Pancreas (tissue), 10 donors: ENCODE data around the gene ELP1. TPM values are rescaled to one million over a fixed set of nuclear protein-coding genes. Genes with fewer than 3 reads are reported as not detected.

Experiments
- ATAC-seq, 4 donors: fragments of 200-7000 bp; cut with Tn5 transposase; one replicate each; pipeline versions ENCODE4 v1.8.0 to v1.9.1; 2020; ENCODE audit warnings: mild to moderate bottlenecking in 4 of 4, moderate library complexity in 4 of 4
- DNase-seq, 6 donors: peaks; one replicate each; pipeline ENCODE4 v3.0.0-alpha.2; 2020
- FAIRE-seq: peaks from 2 replicates; lab custom pipeline; 2012; peaks lifted over from hg19 to GRCh38; lab: Jason Lieb, UNC
- H3K27ac ChIP-seq, 4 donors: fragments of 200-600 bp; sonication (generic); 1 replicate in 3 of 4; 2 replicates in 1 of 4; pipeline versions ENCODE4 v1.5.0 to v1.8.0; 2020
- H3K27me3 ChIP-seq, 4 donors: fragments of 200-600 bp; one replicate each; pipeline ENCODE4 v1.8.0; 2021
- H3K36me3 ChIP-seq, 3 donors: fragments of 200-600 bp; sonication (generic) in 1 of 3; one replicate each; pipeline versions ENCODE4 v1.5.0 to v1.8.0; 2020 to 2021
- H3K4me1 ChIP-seq, 3 donors: fragments of 200-600 bp; one replicate each; pipeline ENCODE4 v1.8.0; 2021
- H3K4me3 ChIP-seq, 4 donors: fragments of 200-600 bp; sonication (generic) in 2 of 4; one replicate each; pipeline versions ENCODE4 v1.5.0 to v1.8.0; 2020 to 2021
- H3K9me3 ChIP-seq, 4 donors: fragments of 200-600 bp; one replicate each; pipeline ENCODE4 v1.8.0; 2021
- WGBS, 2 donors: extraction: QIAGEN DNeasy Blood & Tissue Kit; methylation state at CpG; one replicate each; pipeline ENCODE4 v1.1.7; 2013; 5-methylcytosine and 5-hydroxymethylcytosine counted together
- intact Hi-C, 3 donors: fragments of 100-400 bp; cut with DNase I; formaldehyde crosslinking; loops; one replicate each; pipeline versions ENCODE4 v1.11.1 to v1.14.2; 2022
- polyA plus RNA-seq, 2 donors: library from polyadenylated mRNA; stranded (reverse); fragments of 200-250 nt; gene quantifications; one replicate each; pipeline ENCODE4 v1.2.3, GENCODE V29; 2013
- total RNA-seq, 6 donors: library from RNA; stranded (reverse); fragmentation: NEBNext Ultra II Directional in 4 of 6; extraction: Animal tissue kit (Norgen Biotek cat#: 25700) in 4 of 6; gene quantifications; one replicate each; pipeline versions ENCODE4 v1.2.1 to v1.2.4, GENCODE V29; 2021 to 2023
- TF ChIP-seq, protein P1 (sequence below), 4 donors: fragments of 200-600 bp; sonication (generic) in 3 of 4; IDR thresholded peaks; one replicate each; pipeline versions ENCODE4 v1.5.0 to v1.8.0; 2021; ENCODE audit warnings: antibody characterized with exemption in 4 of 4
- donor health status: healthy with polysubstance abuse.
- donor health status: DM: no; HTN: no; CAD: no; lungs with moderate emphysema.
- donor health status: DM: no; HTN: no; CAD: no.
- donor health status: control.
- donor health status: control.
- donor health status: Bipolar disorder and iron deficiency.
- donor health status: DM: yes; HTN: yes; CAD: no.
- donor health status: DM: no; HTN: no; CAD: no.
- donor health status: DM: no; HTN: no; CAD: no.
- donor health status: DM: yes; HTN: yes; CAD: no.

Gene ELP1
- total and polyA plus RNA-seq, 8 donors = 6.9 to 19.2 (median 10.0) TPM

DNA sequence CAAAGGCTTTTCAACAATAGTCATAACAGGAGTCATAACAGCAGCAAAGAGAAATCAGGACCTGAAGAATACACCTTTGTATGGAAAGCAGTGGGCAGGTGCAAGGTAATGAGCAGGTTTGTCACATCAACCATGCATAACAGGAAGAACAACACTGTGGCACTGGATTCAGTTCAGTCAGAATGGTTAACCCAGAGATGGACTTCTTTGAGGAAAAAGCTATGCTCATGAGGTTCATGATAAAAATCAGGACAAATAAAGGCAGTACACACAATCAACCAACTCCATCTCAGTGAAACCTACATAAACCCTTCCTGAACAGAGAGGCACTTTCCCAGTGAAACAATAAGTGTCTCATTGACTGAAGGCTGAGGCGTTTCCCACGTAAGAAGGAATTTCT is 27.2 kb upstream of the ELP1 start:
- Histone ChIP-seq H3K4me3 (no peak overlapping the region), H3K36me3 (no peaks in the 10 kb centered on the region), H3K9me3 (no peaks in the 10 kb centered on the region), H3K4me1 (no peaks in the 10 kb centered on the region), H3K27me3 (no peaks in the 10 kb centered on the region), H3K27ac (no peak overlapping the region)
- no peak for ATAC-seq
- FAIRE-seq = no peak
- DNase-seq = no peak
- 92 to 98% methylated on average over 2 of the region's 2 CpGs for WGBS, 2 donors
- TF ChIP-seq, protein P1, sequence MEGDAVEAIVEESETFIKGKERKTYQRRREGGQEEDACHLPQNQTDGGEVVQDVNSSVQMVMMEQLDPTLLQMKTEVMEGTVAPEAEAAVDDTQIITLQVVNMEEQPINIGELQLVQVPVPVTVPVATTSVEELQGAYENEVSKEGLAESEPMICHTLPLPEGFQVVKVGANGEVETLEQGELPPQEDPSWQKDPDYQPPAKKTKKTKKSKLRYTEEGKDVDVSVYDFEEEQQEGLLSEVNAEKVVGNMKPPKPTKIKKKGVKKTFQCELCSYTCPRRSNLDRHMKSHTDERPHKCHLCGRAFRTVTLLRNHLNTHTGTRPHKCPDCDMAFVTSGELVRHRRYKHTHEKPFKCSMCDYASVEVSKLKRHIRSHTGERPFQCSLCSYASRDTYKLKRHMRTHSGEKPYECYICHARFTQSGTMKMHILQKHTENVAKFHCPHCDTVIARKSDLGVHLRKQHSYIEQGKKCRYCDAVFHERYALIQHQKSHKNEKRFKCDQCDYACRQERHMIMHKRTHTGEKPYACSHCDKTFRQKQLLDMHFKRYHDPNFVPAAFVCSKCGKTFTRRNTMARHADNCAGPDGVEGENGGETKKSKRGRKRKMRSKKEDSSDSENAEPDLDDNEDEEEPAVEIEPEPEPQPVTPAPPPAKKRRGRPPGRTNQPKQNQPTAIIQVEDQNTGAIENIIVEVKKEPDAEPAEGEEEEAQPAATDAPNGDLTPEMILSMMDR (IDR thresholded peaks at IDR 0.05) = no peak
- intact Hi-C loops = no loop called here

DNA sequence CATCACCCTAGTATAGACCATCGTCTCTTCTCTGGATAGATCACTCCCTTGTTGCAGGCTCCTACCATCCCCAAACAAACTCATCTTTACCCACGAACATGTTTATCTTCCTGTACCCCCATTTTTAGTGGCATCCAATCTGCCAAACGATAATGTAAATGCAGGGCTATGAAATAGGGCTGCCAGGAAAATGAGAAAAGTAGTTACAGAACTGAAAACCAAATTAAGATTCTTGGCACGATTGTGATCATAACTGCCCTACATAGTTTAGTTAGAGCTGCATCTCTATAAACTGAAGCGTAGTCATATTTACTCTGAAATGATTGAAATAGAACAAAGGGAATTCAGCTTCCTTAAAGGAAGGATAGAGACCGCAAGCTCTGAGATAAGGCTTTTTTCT is 26.4 kb upstream of the ELP1 start:
- TF ChIP-seq, protein P1 (IDR thresholded peaks at IDR 0.05) = no peak
- Histone ChIP-seq H3K27me3 (no peaks in the 10 kb centered on the region), H3K9me3 (no peaks in the 10 kb centered on the region), H3K4me3 (no peak overlapping the region), H3K36me3 (no peaks in the 10 kb centered on the region), H3K4me1 (no peaks in the 10 kb centered on the region), H3K27ac (no peak overlapping the region)
- DNase-seq (no peak), ATAC-seq (no peak), FAIRE-seq (no peak)
- WGBS, 2 donors = 62 to 68% methylated on average over 6 of the region's 6 CpGs
- intact Hi-C loops = no loop called here

DNA sequence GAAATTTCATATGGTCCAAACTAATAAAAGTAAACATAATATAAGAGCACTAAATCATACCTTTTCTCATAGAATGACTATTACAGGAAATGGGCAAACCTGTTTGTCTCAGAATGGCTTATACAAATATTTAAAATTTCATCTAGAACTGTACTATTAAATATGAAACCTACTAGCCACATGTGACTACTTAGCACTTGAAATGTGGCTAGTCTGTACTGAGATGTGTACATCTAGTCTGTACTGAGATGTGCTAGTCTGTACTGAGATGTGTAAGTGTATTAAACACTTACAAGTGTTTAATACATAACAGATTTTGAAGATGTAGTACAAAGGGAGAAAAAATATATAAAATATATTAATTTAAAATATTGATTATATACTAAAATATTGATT is 22.7 kb upstream of the ELP1 start:
- H3K4me1 ChIP-seq = no peaks in the 10 kb centered on the region
- H3K9me3 ChIP-seq = no peaks in the 10 kb centered on the region
- no peaks in the 10 kb centered on the region for H3K36me3 ChIP-seq
- TF ChIP-seq, protein P1 (IDR thresholded peaks at IDR 0.05) = no peak
- intact Hi-C loops = no loop called here
- ATAC-seq = no peak
- no peak overlapping the region for H3K27ac ChIP-seq
- peak; percentile 5 for FAIRE-seq
- H3K27me3 ChIP-seq = no peaks in the 10 kb centered on the region
- DNase-seq = no peak
- no peak overlapping the region for H3K4me3 ChIP-seq

DNA sequence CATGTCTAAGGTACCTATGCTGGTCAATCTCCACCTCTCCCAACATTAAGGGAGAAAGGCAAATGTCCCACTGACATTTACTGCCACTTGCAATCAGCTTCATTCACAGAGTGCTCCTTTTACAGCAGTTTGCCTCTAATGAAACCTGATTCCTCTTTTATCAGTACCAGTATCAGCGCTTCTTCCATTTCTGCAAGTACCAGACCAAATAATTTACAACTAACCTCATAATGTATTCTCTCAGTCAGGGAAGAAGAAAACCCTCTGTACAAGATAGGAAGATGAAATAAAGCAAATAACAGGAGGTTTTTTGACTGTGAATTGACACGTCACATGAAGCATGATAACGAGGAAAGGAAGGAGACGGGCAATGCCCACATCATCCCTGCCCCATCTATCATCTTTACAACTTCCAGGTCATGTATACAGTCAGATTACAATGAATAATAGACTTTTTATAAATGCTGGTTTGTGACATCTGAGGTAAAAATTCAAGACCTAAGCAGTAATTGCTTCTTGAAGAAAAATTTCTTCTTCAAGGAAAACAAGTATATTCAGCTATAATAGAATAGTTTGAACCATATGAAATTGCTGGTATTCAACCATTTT is 22.2 kb upstream of the ELP1 start:
- TF ChIP-seq, protein P1 (IDR thresholded peaks at IDR 0.05) = no peak
- Histone ChIP-seq H3K27ac (no peak overlapping the region), H3K36me3 (no peaks in the 10 kb centered on the region), H3K4me3 (no peak overlapping the region), H3K27me3 (no peaks in the 10 kb centered on the region), H3K9me3 (no peaks in the 10 kb centered on the region), H3K4me1 (no peaks in the 10 kb centered on the region)
- intact Hi-C loops = no loop called here
- ATAC-seq = no peak
- WGBS, 2 donors = 84 to 86% methylated on average over 4 of the region's 4 CpGs
- DNase-seq = no peak
- no peak for FAIRE-seq

DNA sequence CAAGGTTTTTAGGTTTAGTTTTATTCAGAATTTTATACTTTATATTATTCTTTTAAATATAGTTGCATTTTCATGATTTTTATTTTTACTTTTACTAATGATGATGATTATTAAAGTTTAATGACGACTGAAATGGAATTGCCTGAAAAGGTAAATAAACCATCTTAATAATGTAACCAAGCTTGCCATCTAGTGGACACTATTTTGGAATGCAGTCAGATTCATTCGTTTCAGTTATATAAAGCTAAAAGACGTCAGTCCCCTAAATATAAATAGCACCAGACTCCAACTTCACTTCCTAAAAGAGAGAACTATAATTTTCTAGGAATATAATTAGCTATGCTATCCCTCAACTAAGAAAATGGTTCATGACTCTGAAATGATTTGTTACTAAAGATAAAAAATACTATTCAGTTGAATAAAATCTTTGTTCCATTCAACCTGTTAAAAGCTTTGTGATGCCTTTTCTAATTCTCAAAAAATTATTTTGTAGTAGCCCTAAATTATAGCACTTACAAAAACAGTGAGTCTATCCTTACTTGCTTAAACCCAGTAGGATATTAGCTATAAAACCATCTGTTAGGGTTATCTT is 20.2 kb upstream of the ELP1 start:
- H3K4me3 ChIP-seq = no peak overlapping the region
- no peaks in the 10 kb centered on the region for H3K27me3 ChIP-seq
- H3K36me3 ChIP-seq = no peaks in the 10 kb centered on the region
- H3K27ac ChIP-seq = no peak overlapping the region
- H3K4me1 ChIP-seq = no peaks in the 10 kb centered on the region
- peak in 3 of 4 donors; percentile 65 to 88 (median 79) for ATAC-seq
- 0% methylated on average over 3 of the region's 3 CpGs for WGBS, 2 donors
- TF ChIP-seq, protein P1 (IDR thresholded peaks at IDR 0.05) = peak; percentile 22 to 57 (median 50)
- H3K9me3 ChIP-seq = no peaks in the 10 kb centered on the region
- peak; percentile 89 for FAIRE-seq
- intact Hi-C loops = no loop called here
- DNase-seq = no peak
